Activated T-cell treated with anti-CD3 and anti-CD28 coated beads for 1 hour (primary cell): ENCODE results near the gene ZDHHC11B.
"Not testable (repeated sequence)": the region's sequence is repeated elsewhere in the genome, so short reads cannot be mapped to it uniquely, and the experiment has no call there.

ENCODE experiments used
- DNase-seq: peaks from one replicate; pipeline ENCODE4 v3.0.0-alpha.2; 2020; ENCODE audit warnings: low read depth

Gene ZDHHC11B

DNA sequence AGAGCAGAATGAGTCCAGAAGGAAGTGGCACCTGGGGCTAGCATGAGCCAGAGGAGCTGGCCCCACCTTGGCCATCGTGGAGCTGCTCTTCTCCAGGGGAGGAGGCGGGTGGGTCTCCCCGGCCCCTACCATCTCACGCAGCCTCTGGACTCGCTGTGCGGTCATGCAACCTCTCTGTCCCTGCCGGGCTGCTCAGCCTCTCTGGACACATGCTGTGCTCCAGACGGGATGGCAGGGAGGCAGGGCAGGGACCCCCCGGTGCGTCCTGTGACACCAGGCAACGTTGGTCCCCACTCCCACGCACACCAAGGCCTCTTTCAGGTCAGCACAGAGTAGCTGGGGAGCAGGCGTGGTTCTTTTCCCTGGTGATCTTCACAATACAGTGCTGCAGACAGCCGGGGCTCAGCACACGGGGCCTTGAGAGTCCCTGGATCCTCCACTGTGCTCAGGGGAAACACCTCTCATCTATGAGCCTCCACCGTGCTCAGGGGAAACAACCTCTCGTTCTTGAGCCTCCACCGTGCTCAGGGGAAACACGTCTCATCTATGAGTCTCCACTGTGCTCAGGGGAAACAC, 30.9 kb downstream of the ZDHHC11B start:
- not testable (repeated sequence) for DNase-seq

DNA sequence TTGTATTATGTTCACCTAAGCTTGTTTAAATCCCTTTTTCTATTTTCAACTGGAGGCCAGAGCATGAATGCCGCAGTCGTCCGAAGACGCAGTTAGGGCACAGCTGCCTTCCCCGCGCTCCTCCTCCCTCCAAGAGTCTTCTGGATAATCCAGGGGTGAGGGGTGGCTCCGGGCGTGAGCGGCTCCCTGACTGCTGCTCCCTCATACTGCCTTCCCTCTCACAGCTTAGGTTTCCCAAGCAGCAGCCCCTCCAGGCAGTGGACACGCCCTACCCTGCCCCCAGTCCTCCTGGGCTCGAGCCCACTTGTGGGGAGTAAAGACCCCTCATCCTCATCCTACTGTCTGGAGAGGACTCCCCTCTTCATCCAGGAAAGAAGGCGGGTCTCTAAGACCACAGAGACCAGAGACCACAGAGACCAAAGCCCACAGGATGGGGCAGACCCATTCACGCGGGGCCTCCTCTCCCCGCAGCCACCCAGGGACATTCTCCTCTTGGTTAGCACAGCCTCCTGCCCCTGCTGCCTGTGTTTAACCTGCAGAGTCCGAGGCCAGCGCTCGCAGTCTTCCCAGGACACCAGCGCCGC, 31.9 kb downstream of the ZDHHC11B start:
- DNase-seq, result not testable (repeated sequence)

DNA sequence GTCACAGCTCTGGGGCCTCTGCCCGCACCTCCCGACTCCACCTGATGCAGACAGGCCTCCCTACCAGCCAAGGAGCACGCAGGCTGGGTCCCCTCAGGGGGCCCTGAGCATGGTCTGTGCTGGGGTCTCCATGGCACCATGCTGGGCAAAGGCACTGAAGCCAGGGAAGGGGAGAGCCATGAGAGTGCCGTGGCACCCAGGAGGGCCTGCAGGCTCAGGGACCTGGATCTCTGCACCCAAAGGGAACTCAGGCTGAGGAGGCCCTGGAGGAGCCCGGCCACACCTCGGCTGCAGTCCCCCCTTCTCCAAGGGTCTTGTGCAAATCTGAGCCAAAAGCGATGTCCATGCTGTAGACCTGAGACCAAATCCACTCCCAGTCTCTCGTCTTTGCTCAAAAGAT, 32.5 kb downstream of the ZDHHC11B start:
- not testable (repeated sequence) for DNase-seq

DNA sequence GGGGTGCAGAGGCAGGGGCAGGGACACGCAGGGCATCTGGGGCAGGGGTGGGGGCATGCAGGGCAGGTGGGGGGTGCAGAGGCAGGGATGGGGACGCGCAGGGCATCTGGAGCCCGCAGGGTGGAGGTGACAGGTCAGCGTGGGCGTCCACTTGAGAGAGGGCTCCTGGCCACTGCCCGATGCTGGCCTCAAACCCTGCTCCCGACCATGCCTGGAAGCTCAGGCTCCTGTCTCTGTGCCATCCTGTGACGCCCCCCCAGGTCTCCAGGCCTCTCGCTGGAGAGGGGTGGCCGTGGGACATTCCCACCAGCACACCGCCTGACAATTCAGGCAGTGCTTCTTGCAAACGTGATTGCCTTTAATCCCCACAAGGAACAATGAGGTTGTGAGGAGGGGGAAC, 33.0 kb downstream of the ZDHHC11B start:
- no peak for DNase-seq

DNA sequence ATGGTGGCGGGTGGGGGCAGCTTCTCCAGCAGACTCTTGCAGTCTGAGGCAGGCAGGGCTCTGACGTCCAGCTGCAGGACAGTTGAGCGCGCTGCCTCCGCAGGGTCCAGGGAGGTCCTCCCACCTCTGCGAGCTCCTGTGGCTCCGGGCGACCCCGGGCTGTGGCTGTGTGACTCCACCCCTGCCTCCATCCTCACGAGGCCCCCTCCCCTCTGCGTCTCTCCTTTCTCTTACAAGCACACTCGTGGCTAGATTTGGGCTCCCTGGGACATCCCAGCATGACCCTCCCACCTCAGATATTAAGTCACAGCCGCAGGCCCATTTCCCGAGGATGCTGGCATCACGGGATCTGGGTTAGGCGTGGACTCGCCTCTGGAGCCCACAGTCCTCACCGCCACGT, 34.3 kb downstream of the ZDHHC11B start:
- DNase-seq, result not testable (repeated sequence)

DNA sequence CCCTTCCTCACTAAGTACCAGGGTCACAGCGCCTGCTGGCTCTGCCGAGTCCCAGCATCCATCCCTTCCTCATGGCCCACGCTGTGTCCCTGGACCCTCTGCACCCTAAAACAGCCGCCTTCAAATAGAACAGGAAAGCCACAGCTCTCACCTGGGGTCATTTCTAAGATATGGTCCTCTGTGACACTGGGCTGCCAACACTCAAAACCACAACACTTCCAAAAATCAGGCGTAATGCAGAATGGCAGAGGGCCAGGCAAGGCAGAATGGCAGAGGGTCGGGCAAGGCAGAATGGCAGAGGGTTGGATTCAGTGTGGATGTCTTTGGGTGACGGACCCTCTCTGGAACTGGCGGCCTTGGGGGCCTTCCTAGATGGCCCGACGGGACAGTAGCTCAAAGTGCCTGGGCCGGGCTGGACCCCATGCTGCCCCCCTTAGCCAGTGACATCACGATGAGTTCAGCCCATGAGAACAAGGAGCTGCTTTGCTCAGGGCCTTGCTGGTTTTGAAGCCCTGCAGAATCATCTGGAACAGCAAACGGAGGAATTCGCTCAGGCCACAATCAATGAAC, 35.3 kb downstream of the ZDHHC11B start:
- DNase-seq, result no peak

DNA sequence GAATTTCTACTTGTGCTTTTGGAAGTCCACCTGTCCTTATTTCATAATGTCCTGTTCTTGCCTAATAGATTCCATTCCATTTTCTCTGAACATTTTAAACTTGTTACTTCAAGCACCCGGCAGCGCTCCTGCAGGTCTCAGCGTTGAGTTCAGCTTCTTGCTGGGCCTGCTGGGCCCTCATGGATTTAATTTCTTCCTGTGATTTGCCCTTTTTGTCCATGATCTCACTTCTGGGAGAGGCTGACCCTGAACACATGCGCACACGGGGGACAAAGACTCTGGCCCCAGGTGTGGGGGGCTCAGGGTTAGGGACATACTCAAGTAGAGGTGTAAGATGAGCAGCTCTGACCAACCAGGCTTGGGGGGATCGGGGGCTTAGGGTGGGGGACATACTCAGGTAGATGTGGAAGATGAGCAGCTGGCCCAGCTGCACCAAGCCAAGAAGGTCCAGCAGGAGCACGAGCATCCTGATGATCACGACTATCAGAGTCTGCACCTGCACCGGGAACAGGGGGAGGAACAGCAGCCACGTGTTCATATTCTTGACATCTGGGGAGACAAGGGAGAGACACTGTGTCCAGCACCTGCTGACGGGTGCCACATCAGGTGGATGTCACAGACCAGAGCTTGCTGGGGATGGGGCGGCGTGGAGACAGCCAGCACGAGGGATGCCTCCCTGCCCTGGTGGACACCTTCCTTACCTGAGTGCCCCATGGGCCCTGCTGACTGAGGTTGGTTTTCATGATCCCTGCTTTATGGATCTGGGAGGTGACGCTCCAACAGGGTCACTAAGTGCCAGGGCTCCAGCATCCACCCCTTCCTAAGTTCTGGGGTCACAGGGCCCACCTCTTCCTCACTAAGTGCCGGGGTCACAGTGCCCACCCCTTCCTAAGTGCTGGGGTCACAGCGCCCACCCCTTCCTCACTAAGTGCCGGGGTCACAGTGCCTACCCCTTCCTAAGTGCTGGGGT, 36.2 kb downstream of the ZDHHC11B start:
- not testable (repeated sequence) for DNase-seq

DNA sequence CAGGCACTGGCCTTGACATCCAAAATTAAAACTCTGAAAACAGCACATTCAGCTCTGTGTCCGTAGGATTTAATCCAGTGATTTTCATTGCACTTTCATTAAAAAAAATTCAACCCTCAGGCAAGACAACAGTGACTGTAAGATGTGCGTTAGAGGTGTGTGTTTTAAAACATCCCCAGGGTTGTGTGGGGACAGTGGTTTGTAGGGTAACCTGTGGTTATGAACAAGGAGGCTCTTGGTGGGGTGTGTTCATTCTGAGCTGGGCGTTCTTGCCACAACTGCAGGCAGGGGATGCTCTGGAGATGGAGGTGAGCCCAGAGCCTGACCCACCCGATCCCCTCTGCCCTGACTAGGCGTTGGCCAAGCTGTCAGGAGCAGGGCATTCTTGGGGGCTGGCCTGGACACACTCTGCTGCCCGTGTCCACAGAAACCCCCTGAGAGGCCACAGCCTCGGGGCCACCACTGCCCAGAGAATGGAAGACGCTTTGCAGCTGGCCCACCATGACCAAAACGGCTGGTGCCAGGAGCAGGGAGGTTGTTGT, 37.2 kb downstream of the ZDHHC11B start:
- not testable (repeated sequence) for DNase-seq

DNA sequence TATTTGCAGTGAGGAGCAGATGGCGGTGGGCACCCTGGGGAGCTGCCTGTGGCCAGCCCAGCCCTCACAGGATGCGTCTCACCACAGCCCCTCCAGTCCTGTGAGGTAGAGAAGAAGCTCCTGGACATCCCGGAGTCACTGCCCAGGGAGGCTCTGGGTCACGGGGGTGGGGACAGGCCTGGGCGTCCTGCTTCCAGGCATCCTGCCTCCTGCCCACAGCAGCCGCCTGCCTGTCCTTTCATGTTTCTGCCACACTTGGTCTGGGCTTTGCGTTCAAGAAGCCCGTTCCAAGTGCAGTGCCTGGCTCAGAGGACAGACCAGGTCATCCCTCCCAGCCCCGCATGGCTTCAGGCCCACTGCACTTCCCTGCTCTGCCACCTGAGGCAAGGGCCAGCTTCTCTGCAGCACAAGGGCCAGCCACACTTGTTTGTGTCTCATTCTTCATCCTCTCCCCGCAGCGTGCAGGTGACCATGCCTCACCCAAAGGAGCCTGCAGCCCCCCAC, 38.2 kb downstream of the ZDHHC11B start:
- no peak for DNase-seq

DNA sequence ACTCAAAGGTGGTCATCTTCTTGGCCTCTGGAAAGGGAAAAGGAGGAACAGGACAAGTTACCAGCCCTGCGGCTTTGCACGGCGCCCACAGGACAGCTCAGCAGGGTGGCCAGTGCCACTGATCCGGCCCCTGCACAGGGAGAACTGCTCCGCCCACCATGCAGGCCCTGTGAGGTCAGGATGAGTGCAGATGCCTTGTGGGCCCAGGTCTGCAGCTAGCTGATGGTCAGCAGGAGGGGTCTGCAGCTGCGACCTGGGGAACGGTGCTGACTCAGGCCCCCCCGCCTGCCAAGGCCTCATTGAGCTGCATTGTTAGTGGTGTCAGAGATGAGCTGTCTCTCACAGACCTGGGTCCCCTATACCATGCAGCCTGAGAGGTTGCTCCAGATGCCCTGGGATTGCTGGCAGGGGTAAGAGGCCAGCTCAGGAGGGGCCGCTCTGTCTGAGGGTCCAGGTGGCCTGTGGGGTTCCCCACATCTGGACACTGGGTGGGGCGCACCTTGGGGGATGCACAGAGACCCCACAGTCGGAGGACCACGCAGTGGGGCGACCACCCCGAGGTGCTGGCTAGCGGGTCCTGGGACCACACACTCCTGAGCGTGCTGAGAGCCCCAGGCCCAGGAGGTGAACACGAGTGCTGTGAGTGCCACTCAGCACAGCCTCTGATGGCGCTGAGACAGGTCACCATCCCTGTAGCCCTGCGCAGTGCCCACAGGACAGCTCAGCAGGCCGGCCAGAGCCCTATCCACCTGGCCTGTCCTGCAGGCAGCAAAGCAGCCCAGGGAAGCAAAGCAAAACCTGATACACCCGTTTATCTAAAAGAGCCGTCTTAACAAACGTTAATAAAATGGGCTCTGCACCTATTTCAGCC, 39.0 kb downstream of the ZDHHC11B start:
- DNase-seq, result not testable (repeated sequence)

DNA sequence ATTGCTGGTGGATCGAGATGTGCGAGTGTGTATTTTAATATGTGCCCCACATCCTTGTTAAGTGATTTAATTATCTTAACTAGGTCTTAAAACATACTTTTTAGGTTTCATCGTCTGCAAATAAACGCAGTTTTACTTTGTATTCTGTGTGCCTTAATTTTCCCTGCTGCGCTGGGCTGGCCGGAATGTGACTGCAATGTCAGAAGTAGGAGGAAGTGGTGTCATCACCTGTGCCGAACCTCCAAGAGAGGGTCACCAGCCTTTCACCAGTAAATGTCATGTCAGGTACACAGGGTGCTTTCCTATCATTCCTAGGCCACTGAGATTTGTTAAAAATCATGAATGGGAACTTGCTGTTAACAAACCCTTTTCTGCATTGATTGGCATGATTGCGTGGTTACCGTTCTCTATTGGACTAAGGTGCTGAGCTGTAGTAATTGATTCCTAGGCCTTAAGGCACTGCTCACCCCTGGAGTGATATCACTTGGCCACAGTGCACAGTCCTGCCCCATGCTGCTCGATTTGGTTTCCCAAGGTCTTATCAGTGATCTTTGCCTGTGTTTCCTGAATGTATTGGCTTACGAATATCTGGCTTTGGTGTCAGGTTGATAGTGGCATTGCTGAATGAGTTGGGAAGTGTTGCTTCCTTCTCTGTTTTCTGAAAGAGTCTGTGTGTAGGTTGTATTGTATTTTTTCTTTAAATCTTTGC, 40.7 kb downstream of the ZDHHC11B start:
- DNase-seq, result not testable (repeated sequence)

DNA sequence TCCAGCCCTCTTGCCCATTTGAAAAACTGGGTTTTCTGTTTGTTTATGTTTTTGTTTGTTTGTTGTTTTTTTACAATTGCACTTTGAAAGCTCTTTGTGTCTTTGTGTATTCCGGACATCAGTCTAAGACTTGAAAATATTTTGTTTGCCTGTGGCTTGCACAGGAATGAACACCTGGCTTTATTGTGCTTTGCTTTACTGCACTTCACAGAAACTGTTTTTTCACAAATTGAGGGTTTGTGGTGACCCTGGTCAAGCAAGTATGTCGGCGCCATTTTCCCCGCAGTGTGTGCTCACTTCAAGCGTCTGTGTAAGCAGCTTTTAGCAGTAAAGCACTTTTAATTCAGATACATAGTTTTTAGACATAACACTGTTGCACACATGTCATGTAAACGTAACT, 42.3 kb downstream of the ZDHHC11B start:
- not testable (repeated sequence) for DNase-seq

DNA sequence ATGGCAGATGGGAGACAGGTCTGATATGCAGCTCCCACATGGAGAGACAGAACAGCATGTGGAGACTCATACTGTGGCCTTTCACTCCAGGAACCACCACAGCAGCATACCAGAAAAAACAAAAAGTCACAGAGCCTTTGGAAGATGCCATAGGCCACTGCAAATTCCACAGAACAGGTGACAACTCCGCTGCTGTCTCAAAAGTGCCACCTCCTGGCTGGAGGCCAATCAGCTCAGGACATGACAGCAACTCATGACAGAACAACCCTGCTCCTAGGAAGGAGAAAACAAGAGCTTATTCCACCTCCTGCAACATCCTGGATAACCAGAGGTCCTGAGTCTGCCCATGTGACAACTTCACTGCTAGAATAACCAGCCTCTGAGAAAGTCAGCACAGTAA, 50.4 kb downstream of the ZDHHC11B start:
- not testable (repeated sequence) for DNase-seq

DNA sequence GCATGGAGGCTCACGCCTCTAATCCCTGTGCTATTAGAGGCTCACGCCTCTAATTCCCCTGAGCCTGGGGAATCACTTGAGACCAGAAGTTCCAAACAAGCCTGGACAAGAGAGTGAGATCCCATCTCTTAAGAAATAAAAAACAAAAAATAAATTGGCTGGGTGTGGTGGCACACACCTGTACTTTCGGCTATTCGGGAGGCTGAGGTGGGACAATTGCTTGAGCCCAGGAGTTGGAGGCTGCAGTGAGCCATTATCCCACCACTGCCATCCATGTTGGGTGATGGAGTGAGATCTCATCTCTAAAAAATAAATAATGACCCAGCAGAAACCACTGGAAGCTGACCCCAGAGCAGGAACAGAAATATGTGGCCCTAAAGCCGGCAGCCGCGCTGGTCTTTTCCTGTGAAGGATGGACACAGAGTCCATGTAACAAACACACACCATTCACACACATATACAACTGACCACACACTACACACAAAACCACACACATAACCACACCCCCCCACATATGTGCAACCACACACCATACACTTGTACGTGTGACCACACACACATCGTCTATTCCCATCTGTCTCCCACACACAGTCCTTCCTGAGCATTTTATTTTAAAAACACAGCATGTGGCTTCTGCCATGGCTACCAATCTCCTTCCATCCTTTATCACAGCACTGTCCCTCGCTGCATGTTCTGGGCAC, 51.6 kb downstream of the ZDHHC11B start:
- DNase-seq, result not testable (repeated sequence)

DNA sequence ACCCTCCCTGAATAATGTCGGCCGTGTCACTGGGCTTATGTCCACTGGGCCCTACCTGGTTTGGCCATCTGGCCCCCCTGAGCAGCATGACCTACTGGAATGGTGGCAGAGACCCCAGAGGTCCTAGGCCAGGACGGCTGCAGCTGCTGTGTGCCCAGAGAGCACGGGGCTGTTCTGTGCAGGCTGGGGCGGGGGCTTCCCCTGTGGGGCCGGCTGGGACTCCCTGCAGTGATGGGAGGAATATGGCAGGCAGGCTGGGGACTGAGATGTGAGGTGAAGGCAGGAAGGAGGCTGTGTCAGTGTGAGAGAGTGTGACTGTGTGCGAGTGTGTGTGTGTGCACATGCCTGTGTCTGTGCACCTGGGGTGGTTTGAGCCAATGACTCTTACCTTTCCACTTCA, 55.3 kb downstream of the ZDHHC11B start:
- not testable (repeated sequence) for DNase-seq

DNA sequence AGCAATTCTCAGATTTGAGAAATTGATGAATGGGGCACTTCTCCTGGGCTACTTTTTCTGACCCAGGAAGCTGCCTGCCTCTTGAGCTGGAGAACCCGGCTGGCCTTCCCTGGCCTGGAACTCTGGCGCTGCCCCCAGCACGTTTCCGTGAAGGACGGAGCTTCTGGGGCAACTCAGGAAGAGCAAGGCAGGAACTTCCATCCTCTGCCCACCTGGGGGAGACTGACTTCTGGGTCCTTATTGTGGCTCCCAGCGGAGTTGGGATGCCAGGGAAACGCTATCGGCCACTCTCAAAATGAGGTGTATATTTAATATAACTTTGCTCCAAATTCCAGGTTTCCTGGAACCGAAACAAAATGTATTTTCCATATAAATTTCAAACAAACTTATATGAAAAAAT, 57.4 kb downstream of the ZDHHC11B start:
- DNase-seq, result not testable (repeated sequence)

DNA sequence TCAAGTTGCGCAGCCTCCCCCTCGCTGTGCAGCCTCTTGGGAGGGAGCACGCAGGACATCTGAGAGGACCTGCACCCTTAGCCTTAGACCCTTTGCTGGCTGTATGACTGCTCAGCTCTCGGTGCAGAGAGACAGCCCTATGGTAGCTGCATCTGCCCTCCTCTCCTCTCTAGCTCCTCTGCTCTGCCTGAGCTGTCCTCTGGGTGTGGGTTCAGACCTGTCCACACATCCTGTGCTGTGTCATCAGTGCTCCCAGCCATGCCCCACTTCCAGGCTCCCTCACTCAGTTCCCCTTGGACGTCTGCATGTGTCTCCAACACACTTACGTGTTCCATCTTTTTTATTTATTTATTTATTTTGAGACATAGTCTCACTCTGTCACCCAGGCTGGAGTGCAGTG, 60.7 kb downstream of the ZDHHC11B start:
- DNase-seq, result not testable (repeated sequence)

DNA sequence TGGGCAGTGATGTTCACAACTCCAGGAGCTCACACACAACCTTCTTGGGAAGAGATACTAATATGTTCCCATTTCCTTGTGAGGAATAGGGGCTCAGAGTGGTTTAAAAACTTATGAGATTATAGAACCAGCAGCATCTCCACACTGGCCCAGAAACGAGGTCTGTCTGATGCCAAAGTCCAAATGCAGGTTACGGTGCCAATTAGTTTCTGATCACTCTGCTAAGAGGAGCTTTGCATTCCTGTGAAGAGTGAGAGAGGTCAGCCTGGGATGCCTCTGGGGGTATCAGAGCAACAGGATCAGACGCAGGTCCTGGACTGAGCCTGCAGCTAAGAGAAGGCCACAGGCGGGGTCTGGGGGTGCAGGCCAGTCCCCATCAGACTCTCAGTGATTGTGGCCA, 61.2 kb downstream of the ZDHHC11B start:
- DNase-seq, result not testable (repeated sequence)

DNA sequence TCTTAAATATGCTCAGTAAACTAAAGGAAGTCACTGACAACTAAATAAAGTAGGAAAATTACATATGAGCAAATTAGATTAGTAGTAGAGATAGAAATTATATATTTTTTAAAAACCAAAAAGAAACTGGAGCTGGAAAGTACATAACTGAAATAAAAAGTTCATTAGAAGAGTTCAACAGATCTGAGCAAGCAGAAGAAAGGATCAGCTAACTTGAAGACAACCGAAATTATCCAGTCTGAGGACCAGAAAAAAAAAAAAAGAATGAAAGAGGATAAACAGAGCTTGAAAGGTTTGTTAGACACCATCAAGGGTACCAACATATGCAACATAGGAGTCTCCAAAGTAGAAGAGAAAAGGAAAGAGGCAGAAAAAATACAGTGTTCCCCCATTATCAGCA, 65.2 kb downstream of the ZDHHC11B start:
- DNase-seq, result not testable (repeated sequence)

DNA sequence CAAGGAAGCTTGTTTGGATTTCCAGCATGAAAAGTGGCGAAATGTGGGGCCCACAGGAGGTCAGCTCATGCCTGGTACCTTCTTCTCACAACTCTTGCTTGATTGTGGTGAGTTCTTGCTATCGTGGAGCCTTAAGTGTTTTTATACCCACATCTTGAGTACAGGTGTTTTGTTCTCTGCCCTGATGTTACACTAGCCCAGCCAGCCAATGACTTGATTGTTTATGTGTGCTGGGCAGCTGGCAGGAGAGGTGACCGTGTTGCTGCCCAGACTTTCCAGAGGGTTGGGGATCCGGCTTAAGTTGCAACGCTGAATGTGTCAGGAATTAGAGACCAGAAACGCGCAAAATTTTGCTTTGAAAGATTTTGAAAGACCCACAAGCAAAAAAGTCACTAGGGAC, 67.4 kb downstream of the ZDHHC11B start:
- no peak for DNase-seq
